Measurements from ENCODE around the gene YRDC.

Gene YRDC

DNA sequence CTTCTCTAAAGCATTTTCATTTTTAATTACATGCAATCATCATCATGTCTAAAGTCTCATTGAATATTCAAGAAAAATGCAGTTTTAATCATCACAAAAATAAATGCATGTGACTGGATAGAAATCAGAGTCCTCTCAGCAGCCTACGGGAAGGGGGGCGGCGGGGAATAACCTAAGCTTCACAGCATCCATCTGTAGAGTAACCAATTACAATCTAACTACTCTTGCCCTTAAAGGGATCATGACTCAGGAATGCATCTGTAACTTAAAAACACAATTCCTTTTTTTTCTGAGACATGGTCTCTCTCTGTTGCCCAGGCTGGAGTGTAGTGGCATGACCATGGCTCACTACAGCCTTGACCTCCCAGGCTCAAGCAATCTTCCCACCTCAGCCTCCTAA lies 28.8 kb upstream of the YRDC start:
- H3K27ac ChIP-seq: no peak overlapping the region
- TF ChIP-seq ZFX (IDR thresholded peaks at IDR 0.05): no peak
- TF ChIP-seq, protein P1, sequence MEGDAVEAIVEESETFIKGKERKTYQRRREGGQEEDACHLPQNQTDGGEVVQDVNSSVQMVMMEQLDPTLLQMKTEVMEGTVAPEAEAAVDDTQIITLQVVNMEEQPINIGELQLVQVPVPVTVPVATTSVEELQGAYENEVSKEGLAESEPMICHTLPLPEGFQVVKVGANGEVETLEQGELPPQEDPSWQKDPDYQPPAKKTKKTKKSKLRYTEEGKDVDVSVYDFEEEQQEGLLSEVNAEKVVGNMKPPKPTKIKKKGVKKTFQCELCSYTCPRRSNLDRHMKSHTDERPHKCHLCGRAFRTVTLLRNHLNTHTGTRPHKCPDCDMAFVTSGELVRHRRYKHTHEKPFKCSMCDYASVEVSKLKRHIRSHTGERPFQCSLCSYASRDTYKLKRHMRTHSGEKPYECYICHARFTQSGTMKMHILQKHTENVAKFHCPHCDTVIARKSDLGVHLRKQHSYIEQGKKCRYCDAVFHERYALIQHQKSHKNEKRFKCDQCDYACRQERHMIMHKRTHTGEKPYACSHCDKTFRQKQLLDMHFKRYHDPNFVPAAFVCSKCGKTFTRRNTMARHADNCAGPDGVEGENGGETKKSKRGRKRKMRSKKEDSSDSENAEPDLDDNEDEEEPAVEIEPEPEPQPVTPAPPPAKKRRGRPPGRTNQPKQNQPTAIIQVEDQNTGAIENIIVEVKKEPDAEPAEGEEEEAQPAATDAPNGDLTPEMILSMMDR (conservative IDR thresholded peaks at IDR 0.05): no peak

DNA sequence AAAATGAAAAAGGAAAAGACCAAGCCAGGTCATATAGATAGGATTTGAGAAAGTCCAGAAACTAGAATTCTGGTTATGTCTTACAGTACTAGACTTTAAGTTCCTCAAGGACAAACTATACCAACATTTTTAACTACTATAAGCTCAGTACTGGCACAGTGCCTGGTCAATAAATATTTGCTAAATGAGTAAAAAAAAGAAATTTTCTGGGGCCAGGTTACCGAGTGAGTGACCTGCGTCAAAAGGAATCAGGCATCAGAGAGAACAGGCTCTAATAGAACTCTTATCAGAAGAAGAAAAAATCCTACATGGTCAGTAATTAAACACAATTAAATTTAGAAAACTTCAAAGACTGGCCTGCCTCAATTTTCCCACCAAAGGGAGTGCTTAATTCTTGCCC lies 23.8 kb upstream of the YRDC start:
- no peak overlapping the region for H3K27ac ChIP-seq
- no peak for TF ChIP-seq ZFX (IDR thresholded peaks at IDR 0.05)
- TF ChIP-seq, protein P1 (conservative IDR thresholded peaks at IDR 0.05): no peak

DNA sequence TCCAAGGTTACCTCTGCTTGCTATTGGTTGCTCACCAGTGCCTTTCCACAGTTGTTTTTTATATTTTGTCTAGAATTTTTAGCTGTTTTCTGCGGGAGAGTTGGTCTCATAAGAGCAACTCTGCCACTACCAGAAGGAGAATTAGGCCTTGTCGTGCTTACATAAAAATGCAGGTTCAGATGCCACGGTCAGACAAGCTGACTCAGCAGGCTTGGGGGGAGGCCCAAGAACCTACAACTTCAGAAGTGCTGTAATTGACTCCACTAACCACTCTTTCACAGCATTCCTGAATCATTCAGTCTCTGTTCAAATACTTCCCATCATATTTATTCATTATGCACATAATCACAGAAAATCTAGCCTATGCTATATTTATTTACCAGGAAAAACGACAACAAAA lies 23.1 kb upstream of the YRDC start:
- H3K27ac ChIP-seq: no peak overlapping the region
- no peak for TF ChIP-seq ZFX (IDR thresholded peaks at IDR 0.05)
- TF ChIP-seq, protein P1 (conservative IDR thresholded peaks at IDR 0.05): no peak

DNA sequence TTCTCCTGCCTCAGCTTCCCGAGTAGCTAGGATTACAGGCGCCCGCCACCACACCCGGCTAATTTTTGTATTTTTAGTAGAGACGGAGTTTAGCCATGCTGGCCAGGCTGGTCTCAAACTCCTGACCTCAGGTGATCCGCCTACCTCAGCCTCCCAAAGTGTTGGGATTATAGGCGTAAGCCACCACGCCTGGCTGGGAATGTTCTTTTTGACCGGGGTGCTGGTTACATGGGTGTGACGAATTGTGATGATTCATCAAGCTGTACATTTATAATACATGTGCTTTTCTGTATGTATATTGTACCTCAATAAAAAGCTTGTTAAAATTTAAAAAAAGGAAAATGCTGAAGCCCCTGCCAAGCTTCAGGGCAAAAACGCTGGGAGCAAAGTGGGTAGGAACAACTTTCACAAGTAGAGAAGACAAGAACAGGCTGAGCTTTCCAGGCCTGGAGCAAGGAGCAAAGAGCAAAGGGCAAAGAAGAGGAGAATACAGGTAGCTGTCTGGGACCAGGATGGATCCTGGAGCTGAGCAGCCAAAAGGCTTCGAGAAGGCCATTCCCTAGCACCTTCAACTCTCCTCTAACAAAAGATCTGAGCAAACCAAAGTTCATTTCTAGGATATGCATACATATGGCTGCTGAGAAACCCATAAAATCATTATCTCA lies 20.5 kb upstream of the YRDC start:
- H3K27ac ChIP-seq: no peak overlapping the region
- no peak for TF ChIP-seq ZFX (IDR thresholded peaks at IDR 0.05)
- TF ChIP-seq, protein P1 (conservative IDR thresholded peaks at IDR 0.05): no peak

DNA sequence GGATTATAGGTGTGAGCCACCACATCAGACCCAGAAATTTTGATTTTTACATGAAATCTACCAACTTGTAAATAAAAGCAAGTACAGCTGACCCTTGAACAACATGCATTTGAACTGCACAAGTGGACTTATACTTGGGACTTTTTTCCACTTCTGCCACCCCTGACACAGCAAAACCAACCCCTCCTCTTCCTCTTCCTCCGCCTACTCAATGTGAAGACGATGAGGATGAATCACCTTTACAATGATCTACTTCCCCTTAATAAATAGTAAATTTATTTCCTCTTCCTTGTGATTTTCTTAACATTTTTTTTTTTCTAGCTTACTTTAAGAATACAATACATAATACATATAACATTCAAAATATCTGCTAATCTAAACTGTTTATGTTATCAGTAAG lies 17.5 kb upstream of the YRDC start:
- H3K27ac ChIP-seq: no peak overlapping the region
- TF ChIP-seq, protein P1 (conservative IDR thresholded peaks at IDR 0.05): no peak
- no peak for TF ChIP-seq ZFX (IDR thresholded peaks at IDR 0.05)

DNA sequence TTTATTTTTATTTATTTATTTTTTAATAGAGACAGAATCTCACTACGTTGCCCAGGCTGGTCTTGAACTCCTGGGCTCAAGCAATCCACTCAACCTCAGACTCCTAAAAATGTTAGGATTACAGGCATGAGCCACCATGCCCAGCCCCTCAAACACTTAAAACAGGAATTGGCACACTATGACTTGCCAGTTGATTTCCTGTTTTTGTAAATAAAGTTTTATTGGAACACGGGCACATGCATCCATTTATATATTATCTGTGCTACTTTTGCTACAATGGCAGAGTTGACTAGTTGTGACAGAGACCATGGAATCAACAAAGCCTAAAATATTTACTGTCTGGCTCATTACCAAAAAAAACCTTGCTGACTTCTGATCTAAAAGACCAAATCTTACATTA lies 16.0 kb upstream of the YRDC start:
- no peak overlapping the region for H3K27ac ChIP-seq
- no peak for TF ChIP-seq ZFX (IDR thresholded peaks at IDR 0.05)
- TF ChIP-seq, protein P1 (conservative IDR thresholded peaks at IDR 0.05): no peak

DNA sequence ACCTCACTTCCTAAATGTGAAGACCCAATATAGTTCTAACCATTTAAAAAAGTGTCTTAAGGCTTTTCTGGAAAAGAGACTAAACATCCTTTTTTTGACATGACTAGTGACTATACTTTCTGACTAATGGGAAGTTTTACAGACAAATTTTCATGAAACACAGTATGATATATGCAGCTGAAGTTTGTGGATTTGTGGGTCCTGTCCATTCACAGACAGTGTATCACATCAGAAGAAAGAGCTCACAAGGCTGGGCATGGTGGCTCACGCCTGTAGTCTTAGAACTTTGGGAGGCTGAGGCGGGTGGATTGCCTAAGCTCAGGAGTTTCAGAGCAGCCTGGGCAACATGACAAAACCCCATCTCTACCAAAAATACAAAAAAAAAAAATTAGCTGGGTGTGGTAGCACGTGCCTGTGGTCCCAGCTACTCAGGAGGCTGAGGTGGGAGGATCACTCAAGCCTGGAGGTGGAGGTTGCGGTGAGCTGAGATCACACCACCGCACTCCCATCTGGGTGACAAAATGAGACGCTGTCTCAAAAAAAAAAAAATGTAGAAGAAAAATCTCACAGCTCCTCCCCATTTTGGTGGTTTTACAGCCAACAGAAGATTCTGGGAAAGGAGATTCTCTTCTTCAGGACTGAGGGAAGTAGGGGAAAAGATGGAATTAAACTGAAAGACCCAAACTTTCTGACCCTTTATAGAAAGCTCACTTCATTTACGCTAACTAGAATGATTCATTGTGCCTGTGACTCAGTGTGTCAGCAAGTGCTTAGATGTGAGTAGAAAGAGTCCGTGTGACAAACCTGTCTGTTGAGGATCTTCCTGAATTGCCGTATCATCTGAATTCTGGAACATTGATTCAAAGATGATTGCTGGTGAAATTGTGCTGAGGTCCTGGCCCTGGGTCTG lies 15.2 kb upstream of the YRDC start:
- TF ChIP-seq, protein P1 (conservative IDR thresholded peaks at IDR 0.05): no peak
- no peak for TF ChIP-seq ZFX (IDR thresholded peaks at IDR 0.05)
- H3K27ac ChIP-seq: no peak overlapping the region
